SK-N-SH (cell line): ENCODE results near the gene DGKD.

Source experiments
- CTCF ChIP-seq: fragments of 200-600 bp; sonication (generic); IDR thresholded peaks from 2 replicates; pipeline ENCODE4 v1.6.1; 2017; ENCODE audit warnings: antibody characterized with exemption, mild to moderate bottlenecking, moderate library complexity
- FOXM1 ChIP-seq: IDR thresholded peaks from 2 replicates; pipeline ENCODE4 v1.4.0; 2012; ENCODE audit warnings: low read depth, mild to moderate bottlenecking
- GABPA ChIP-seq: IDR thresholded peaks from 2 replicates; pipeline ENCODE4 v1.4.0; 2012; ENCODE audit warnings: low read depth, mild to moderate bottlenecking
- NFIC ChIP-seq: IDR thresholded peaks from 2 replicates; pipeline ENCODE4 v1.4.0; 2012; ENCODE audit warnings: borderline replicate concordance
- NRF1 ChIP-seq: IDR thresholded peaks from 2 replicates; pipeline ENCODE4 v1.6.1; 2012; ENCODE audit warnings: low read depth, mild to moderate bottlenecking, low read length
- RAD21 ChIP-seq: IDR thresholded peaks from 2 replicates; pipeline ENCODE4 v1.6.1; 2012; ENCODE audit warnings: mild to moderate bottlenecking, low read length
- RXRA ChIP-seq: IDR thresholded peaks from 2 replicates; pipeline ENCODE4 v1.4.0; 2012; ENCODE audit warnings: low read depth, mild to moderate bottlenecking, borderline replicate concordance
- TAF1 ChIP-seq: IDR thresholded peaks from 2 replicates; pipeline ENCODE4 v1.6.1; 2012; ENCODE audit warnings: low read depth, mild to moderate bottlenecking, low read length, moderate library complexity, borderline replicate concordance
- TF ChIP-seq, protein P1 (sequence below): IDR thresholded peaks from 2 replicates; pipeline ENCODE4 v1.6.1; 2012; ENCODE audit warnings: mild to moderate bottlenecking, low read depth, low read length, moderate library complexity

- TF ChIP-seq TAF1: no peak
- no peak for TF ChIP-seq GABPA
- TF ChIP-seq, protein P1, sequence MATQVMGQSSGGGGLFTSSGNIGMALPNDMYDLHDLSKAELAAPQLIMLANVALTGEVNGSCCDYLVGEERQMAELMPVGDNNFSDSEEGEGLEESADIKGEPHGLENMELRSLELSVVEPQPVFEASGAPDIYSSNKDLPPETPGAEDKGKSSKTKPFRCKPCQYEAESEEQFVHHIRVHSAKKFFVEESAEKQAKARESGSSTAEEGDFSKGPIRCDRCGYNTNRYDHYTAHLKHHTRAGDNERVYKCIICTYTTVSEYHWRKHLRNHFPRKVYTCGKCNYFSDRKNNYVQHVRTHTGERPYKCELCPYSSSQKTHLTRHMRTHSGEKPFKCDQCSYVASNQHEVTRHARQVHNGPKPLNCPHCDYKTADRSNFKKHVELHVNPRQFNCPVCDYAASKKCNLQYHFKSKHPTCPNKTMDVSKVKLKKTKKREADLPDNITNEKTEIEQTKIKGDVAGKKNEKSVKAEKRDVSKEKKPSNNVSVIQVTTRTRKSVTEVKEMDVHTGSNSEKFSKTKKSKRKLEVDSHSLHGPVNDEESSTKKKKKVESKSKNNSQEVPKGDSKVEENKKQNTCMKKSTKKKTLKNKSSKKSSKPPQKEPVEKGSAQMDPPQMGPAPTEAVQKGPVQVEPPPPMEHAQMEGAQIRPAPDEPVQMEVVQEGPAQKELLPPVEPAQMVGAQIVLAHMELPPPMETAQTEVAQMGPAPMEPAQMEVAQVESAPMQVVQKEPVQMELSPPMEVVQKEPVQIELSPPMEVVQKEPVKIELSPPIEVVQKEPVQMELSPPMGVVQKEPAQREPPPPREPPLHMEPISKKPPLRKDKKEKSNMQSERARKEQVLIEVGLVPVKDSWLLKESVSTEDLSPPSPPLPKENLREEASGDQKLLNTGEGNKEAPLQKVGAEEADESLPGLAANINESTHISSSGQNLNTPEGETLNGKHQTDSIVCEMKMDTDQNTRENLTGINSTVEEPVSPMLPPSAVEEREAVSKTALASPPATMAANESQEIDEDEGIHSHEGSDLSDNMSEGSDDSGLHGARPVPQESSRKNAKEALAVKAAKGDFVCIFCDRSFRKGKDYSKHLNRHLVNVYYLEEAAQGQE: no peak
- no peak for TF ChIP-seq CTCF
- no peak for TF ChIP-seq NRF1
- no peak for TF ChIP-seq NFIC
- no peak for TF ChIP-seq RAD21
- TF ChIP-seq RXRA: no peak
- TF ChIP-seq FOXM1: no peak
Observed at GRCh38 chr2:233417282-233417681, 63.0 kb downstream of the DGKD start.
